Thyroid gland (tissue), 4 donors: ENCODE results near the gene TIMM44. TPM values are rescaled to one million over a fixed set of nuclear protein-coding genes. Genes with fewer than 3 reads are reported as not detected.

ENCODE experiments used
- DNase-seq, 2 donors: peaks; one replicate each; pipeline ENCODE4 v3.0.0-alpha.2; 2019
- H3K27ac ChIP-seq, 3 donors: fragments of 200-600 bp; sonication (generic); 1 replicate in 2 of 3; 2 replicates in 1 of 3; pipeline ENCODE4 v1.5.1; 2016 to 2019; ENCODE audit warnings: mild to moderate bottlenecking in 1 of 3, moderate library complexity in 1 of 3
- H3K27me3 ChIP-seq: fragments of 200-600 bp; sonication (generic); one replicate; pipeline ENCODE4 v1.5.1; 2019
- H3K36me3 ChIP-seq, 2 donors: fragments of 200-600 bp; sonication (generic); one replicate each; pipeline ENCODE4 v1.5.1; 2016 to 2019
- H3K4me1 ChIP-seq, 2 donors: fragments of 200-600 bp; sonication (generic); one replicate each; pipeline ENCODE4 v1.5.1; 2017 to 2019
- H3K4me3 ChIP-seq, 3 donors: fragments of 200-600 bp; sonication (generic); replicated peaks in 1 of 3; 1 replicate in 2 of 3; 2 replicates in 1 of 3; pipeline ENCODE4 v1.5.1; 2016; ENCODE audit warnings: mild to moderate bottlenecking in 1 of 3
- H3K9me3 ChIP-seq: fragments of 200-600 bp; sonication (generic); one replicate; pipeline ENCODE4 v1.5.1; 2017
- POLR2A ChIP-seq, 2 donors: fragments of 450-650 bp; IDR thresholded peaks; one replicate each; pipeline ENCODE4 v1.6.1; 2017; ENCODE audit warnings: antibody characterized with exemption in 2 of 2, mild to moderate bottlenecking in 2 of 2, moderate library complexity in 1 of 2
- WGBS, 2 donors: methylation state at CpG; one replicate each; pipeline ENCODE4 v1.1.5; 2017; 5-methylcytosine and 5-hydroxymethylcytosine counted together
- intact Hi-C: fragments of 100-400 bp; cut with DNase I; formaldehyde crosslinking; loops from one replicate; pipeline ENCODE4 v1.15.1; 2023
- total RNA-seq, 4 donors: library from RNA; depleted of rRNA; stranded (reverse); fragments of >200 nt; gene quantifications; one replicate each; pipeline ENCODE4 v1.2.3, GENCODE V29; 2016
- TF ChIP-seq, protein P1 (sequence below), 6 experiments: fragments of 200-600 bp in 3 of 6; fragments of 450-650 bp in 3 of 6; sonication (generic) in 3 of 6; IDR thresholded peaks; one replicate each; pipeline ENCODE4 v1.5.1; 2016 to 2019; ENCODE audit warnings: antibody characterized with exemption in 6 of 6, mild to moderate bottlenecking in 2 of 6, inconsistent platforms in 1 of 6, moderate library complexity in 1 of 6

Gene TIMM44
- total RNA-seq, 4 donors from 2014 or later: 47.4 to 85.6 (median 56.6) TPM

GRCh38 chr19:7904074-7905020 is 39.1 kb downstream of the TIMM44 start:
- DNase-seq: peak in 1 of 2 donors; percentile 45
- no peaks in the 10 kb centered on the region for H3K9me3 ChIP-seq
- peaks cover 23 to 25% of the 10 kb centered on the region in 2 donors for H3K4me1 ChIP-seq
- peak overlapping the region; percentile 76 to 91 (median 89) for H3K4me3 ChIP-seq
- H3K27me3 ChIP-seq: no peaks in the 10 kb centered on the region
- TF ChIP-seq POLR2A (IDR thresholded peaks at IDR 0.05): no peak
- TF ChIP-seq, protein P1, sequence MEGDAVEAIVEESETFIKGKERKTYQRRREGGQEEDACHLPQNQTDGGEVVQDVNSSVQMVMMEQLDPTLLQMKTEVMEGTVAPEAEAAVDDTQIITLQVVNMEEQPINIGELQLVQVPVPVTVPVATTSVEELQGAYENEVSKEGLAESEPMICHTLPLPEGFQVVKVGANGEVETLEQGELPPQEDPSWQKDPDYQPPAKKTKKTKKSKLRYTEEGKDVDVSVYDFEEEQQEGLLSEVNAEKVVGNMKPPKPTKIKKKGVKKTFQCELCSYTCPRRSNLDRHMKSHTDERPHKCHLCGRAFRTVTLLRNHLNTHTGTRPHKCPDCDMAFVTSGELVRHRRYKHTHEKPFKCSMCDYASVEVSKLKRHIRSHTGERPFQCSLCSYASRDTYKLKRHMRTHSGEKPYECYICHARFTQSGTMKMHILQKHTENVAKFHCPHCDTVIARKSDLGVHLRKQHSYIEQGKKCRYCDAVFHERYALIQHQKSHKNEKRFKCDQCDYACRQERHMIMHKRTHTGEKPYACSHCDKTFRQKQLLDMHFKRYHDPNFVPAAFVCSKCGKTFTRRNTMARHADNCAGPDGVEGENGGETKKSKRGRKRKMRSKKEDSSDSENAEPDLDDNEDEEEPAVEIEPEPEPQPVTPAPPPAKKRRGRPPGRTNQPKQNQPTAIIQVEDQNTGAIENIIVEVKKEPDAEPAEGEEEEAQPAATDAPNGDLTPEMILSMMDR (IDR thresholded peaks at IDR 0.05): no peak
- WGBS, 2 donors: 24 to 72% methylated on average over 9 to 26 of the region's 68 CpGs
- H3K36me3 ChIP-seq: peaks cover 3 to 11% of the 10 kb centered on the region in 2 donors
- H3K27ac ChIP-seq: peak overlapping the region; percentile 59 to 86 (median 70)
- intact Hi-C loops: loop anchor here (2.0 kb wide), 1 partner anchor 14 kb away; no protein-coding TSS in a partner anchor

DNA sequence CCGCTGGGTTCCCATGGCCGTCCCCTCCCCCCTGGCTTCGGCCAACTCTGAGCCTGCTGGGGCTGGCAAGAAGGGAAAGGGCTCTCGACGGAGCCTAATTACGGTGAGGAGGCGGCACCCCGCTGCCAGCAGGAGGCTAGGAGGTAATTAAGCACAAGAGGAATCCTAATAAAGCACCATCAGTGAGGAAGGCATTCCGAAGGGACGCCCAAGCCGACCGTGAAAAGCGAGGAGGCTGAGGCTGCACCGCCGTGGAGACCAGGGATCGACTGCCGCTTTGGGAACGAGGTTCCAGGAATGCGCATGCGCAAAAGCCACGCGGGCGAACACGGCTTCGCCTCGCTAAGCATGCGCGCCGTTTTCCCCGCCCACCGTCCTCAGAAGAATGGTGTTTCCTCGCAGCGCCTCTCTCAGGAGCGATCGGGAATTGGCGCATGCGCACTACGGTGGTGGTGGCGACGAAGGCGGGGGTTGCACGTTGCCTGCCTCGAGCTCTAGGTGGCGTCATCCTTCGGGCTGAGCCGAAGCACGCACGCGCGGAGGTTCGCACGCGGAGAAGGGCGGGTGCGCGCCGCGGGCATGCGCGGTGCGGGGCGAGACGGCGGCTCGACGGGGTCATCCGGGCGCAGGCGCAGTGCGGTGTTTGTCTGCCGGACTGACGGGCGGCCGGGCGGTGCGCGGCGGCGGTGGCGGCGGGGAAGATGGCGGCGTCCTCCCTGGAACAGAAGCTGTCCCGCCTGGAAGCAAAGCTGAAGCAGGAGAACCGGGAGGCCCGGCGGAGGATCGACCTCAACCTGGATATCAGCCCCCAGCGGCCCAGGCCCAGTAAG is 40.0 kb downstream of the TIMM44 start, which contains the start of gene MAP2K7:
TSS of gene MAP2K7 (plus strand) at position 634 of the 830 bp plus-strand sequence. CDS start at position 702, 68 bp downstream.
- no peaks in the 10 kb centered on the region for H3K27me3 ChIP-seq
- H3K36me3 ChIP-seq: peaks cover 0 to 11% of the 10 kb centered on the region in 2 donors
- TF ChIP-seq POLR2A (IDR thresholded peaks at IDR 0.05): peak; percentile 42 to 84
- TF ChIP-seq, protein P1 (IDR thresholded peaks at IDR 0.05): peak in 4 of 6 experiments; percentile 3 to 71 (median 44)
- peaks cover 23 to 25% of the 10 kb centered on the region in 2 donors for H3K4me1 ChIP-seq
- H3K9me3 ChIP-seq: no peaks in the 10 kb centered on the region
- 0% methylated on average over 21 to 33 of the region's 89 CpGs for WGBS, 2 donors
- H3K27ac ChIP-seq: peak within 1 kb of the TSS; percentile 70 to 86 (median 71)
- intact Hi-C loops: loop anchor here (2.0 kb wide), 1 partner anchor 15 kb away; no protein-coding TSS in a partner anchor
- H3K4me3 ChIP-seq: peak within 1 kb of the TSS; percentile 76 to 91 (median 89)
- peak; percentile 100 for DNase-seq

- no peak for DNase-seq
- TF ChIP-seq, protein P1 (IDR thresholded peaks at IDR 0.05): no peak
- no peak for TF ChIP-seq POLR2A (IDR thresholded peaks at IDR 0.05)
- no peaks in the 10 kb centered on the region for H3K9me3 ChIP-seq
- intact Hi-C loops: no loop called here
- peaks cover 0 to 11% of the 10 kb centered on the region in 2 donors for H3K36me3 ChIP-seq
- H3K27me3 ChIP-seq: no peaks in the 10 kb centered on the region
- H3K27ac ChIP-seq: peak overlapping the region; percentile 26 to 84 (median 71)
- peak overlapping the region in 2 of 3 donors; percentile 18 to 54 for H3K4me3 ChIP-seq
- peaks cover 23 to 25% of the 10 kb centered on the region in 2 donors for H3K4me1 ChIP-seq
- WGBS, 2 donors: 12 to 23% methylated on average over 5 to 19 of the region's 20 CpGs
Observed at GRCh38 chr19:7902796-7903243, 40.6 kb downstream of the TIMM44 start.

- no peak for DNase-seq
- 91 to 93% methylated on average over 7 of the region's 7 CpGs for WGBS, 2 donors
- Histone ChIP-seq H3K27me3 (no peaks in the 10 kb centered on the region), H3K9me3 (no peaks in the 10 kb centered on the region), H3K36me3 (peaks cover 0 to 8% of the 10 kb centered on the region in 2 donors), H3K27ac (no peak overlapping the region), H3K4me1 (peaks cover 23 to 25% of the 10 kb centered on the region in 2 donors), H3K4me3 (no peak overlapping the region)
- TF ChIP-seq POLR2A (IDR thresholded peaks at IDR 0.05): no peak
- TF ChIP-seq, protein P1 (IDR thresholded peaks at IDR 0.05): no peak
- intact Hi-C loops: no loop called here
Observed at GRCh38 chr19:7901337-7901736, 42.1 kb downstream of the TIMM44 start.
